GM12878 (cell line): ENCODE measurements around the gene DNAH17. TPM values are rescaled to one million over a fixed set of nuclear protein-coding genes. Genes with fewer than 3 reads are reported as not detected.

Experiments
- ATAC-seq: fragments of 200-7000 bp; cut with Tn5 transposase; 3 replicates; pipeline ENCODE4 v1.9.1; 2020; ENCODE audit warnings: mild to moderate bottlenecking, moderate library complexity
- BruUV-seq: library from RNA; stranded (reverse); fragments of 400-500 nt; replicated peaks from 2 replicates; lab custom pipeline; 2021; lab: Mats Ljungman, UMichigan
- CTCF ChIA-PET: fragments of 300-600 bp; sonication (Branson Sonifier 250); formaldehyde crosslinking; extraction: SDS; loops from one replicate; lab custom pipeline; 2021; ENCODE audit warnings: inconsistent platforms; lab: Yijun Ruan, JAX
- POLR2A ChIA-PET: fragments of 350-600 bp; formaldehyde crosslinking; extraction: SDS; loops from one replicate; lab custom pipeline; 2021; ENCODE audit warnings: inconsistent platforms; lab: Charles Lee
- RAD21 ChIA-PET: fragments of 300-600 bp; sonication (Branson Sonifier 250); formaldehyde crosslinking; loops from one replicate; lab custom pipeline; 2023; ENCODE audit warnings: antibody characterized with exemption; ENCODE audit not compliant: unreplicated experiment; lab: Charles Lee
- SMC1A ChIA-PET: fragments of 300-600 bp; sonication (Branson Sonifier 250); formaldehyde crosslinking; loops from one replicate; lab custom pipeline; 2023; ENCODE audit not compliant: unreplicated experiment, uncharacterized antibody; lab: Charles Lee
- DNase-seq: peaks from one replicate; pipeline ENCODE4 v3.0.0-alpha.2; 2011; ENCODE audit warnings: low read depth, low spot score
- FAIRE-seq: peaks from 3 replicates; lab custom pipeline; 2011; peaks lifted over from hg19 to GRCh38; lab: Jason Lieb, UNC
- H2AFZ ChIP-seq: 2 replicates; pipeline ENCODE4 v1.6.0; 2011; ENCODE audit warnings: low read depth, low read length, control low read depth; ENCODE audit not compliant: control insufficient read depth
- H3K27ac ChIP-seq: 2 replicates; pipeline ENCODE4 v1.5.1; 2011; ENCODE audit warnings: control low read depth; ENCODE audit not compliant: control insufficient read depth, insufficient read depth
- H3K27me3 ChIP-seq, 2 experiments: replicated peaks in 1 of 2; 2 replicates each; pipeline versions ENCODE4 v1.6.0 to v1.6.1; 2011; ENCODE audit warnings: low read length in 1 of 2; ENCODE audit not compliant: control insufficient read depth in 2 of 2, insufficient read depth in 2 of 2
- H3K36me3 ChIP-seq, 2 experiments: 2 replicates each; pipeline ENCODE4 v1.5.1; 2011; ENCODE audit warnings: low read length in 1 of 2; ENCODE audit not compliant: control insufficient read depth in 2 of 2, insufficient read depth in 2 of 2
- H3K4me1 ChIP-seq: 2 replicates; pipeline ENCODE4 v1.6.1; 2011; ENCODE audit warnings: mild to moderate bottlenecking, low read length, moderate library complexity, mixed read lengths; ENCODE audit not compliant: control insufficient read depth, insufficient read depth
- H3K4me2 ChIP-seq: 2 replicates; pipeline ENCODE4 v1.6.0; 2011; ENCODE audit warnings: control low read depth; ENCODE audit not compliant: control insufficient read depth, insufficient read depth
- H3K4me3 ChIP-seq: fragments of 200-600 bp; sonication (generic); 2 replicates; pipeline ENCODE4 v1.5.1; 2016
- H3K79me2 ChIP-seq: 2 replicates; pipeline ENCODE4 v1.6.0; 2011; ENCODE audit warnings: low read length; ENCODE audit not compliant: control insufficient read depth, insufficient read depth
- H3K9ac ChIP-seq: 2 replicates; pipeline ENCODE4 v1.8.0; 2011; ENCODE audit warnings: low read length, control low read depth, mixed read lengths; ENCODE audit not compliant: control insufficient read depth, insufficient read depth
- H3K9me3 ChIP-seq: replicated peaks from 3 replicates; pipeline ENCODE4 v1.5.1; 2011; ENCODE audit warnings: mild to moderate bottlenecking, low read length; ENCODE audit not compliant: control insufficient read depth, insufficient read depth
- H4K20me1 ChIP-seq: 2 replicates; pipeline ENCODE4 v1.6.0; 2011; ENCODE audit not compliant: control insufficient read depth, insufficient read depth
- BMI1 ChIP-seq: fragments of 450-650 bp; IDR thresholded peaks from 2 replicates; pipeline ENCODE4 v1.6.1; 2016; ENCODE audit warnings: mild to moderate bottlenecking, moderate library complexity, borderline replicate concordance
- CEBPB ChIP-seq, 2 experiments: fragments of 150-350 bp in 1 of 2; IDR thresholded peaks; 2 replicates each; pipeline ENCODE4 v1.6.1; 2012 to 2014; ENCODE audit warnings: low read depth in 2 of 2, low read length in 2 of 2, borderline replicate concordance in 1 of 2, inconsistent platforms in 1 of 2
- EED ChIP-seq: sonication (generic); IDR thresholded peaks from 2 replicates; pipeline ENCODE4 v1.6.1; 2016; ENCODE audit warnings: antibody characterized with exemption, low read depth
- HDAC2 ChIP-seq: fragments of 200-600 bp; sonication (generic); IDR thresholded peaks from 2 replicates; pipeline ENCODE4 v1.6.1; 2017
- MEF2A ChIP-seq: IDR thresholded peaks from 2 replicates; pipeline ENCODE4 v1.6.1; 2011; ENCODE audit warnings: low read depth, mild to moderate bottlenecking, low read length, moderate library complexity; ENCODE audit not compliant: insufficient read depth
- MEF2B ChIP-seq: fragments of 450-650 bp; IDR thresholded peaks from 2 replicates; pipeline ENCODE4 v1.6.1; 2018; ENCODE audit warnings: mild to moderate bottlenecking, moderate library complexity; ENCODE audit not compliant: partially characterized antibody, poor library complexity, severe bottlenecking
- RAD51 ChIP-seq: fragments of 450-650 bp; IDR thresholded peaks from 2 replicates; pipeline ENCODE4 v1.6.1; 2016; ENCODE audit warnings: moderate library complexity, mild to moderate bottlenecking, inconsistent platforms
- RUNX3 ChIP-seq: IDR thresholded peaks from 2 replicates; pipeline ENCODE4 v1.6.1; 2012; ENCODE audit warnings: low read length, inconsistent platforms
- WRNIP1 ChIP-seq: IDR thresholded peaks from 2 replicates; pipeline ENCODE4 v1.6.1; 2011; ENCODE audit warnings: low read depth, low read length, improper control_type of control experiment, borderline replicate concordance
- ZBTB11 ChIP-seq: fragments of 450-650 bp; formaldehyde crosslinking; IDR thresholded peaks from 2 replicates; pipeline ENCODE4 v1.5.0; 2022; ENCODE audit warnings: mild to moderate bottlenecking, missing genetic modification characterization
- ZSCAN29 ChIP-seq: fragments of 450-650 bp; IDR thresholded peaks from 2 replicates; pipeline ENCODE4 v1.6.1; 2017; ENCODE audit warnings: mild to moderate bottlenecking, moderate library complexity
- WGBS: methylation state at CpG from one replicate; pipeline ENCODE4 v1.1.6; 2016; ENCODE audit warnings: low lambda C conversion rate; ENCODE audit not compliant: insufficient replicate concordance, insufficient coverage; ENCODE audit errors: missing lambda C conversion rate; 5-methylcytosine and 5-hydroxymethylcytosine counted together
- in situ Hi-C: fragments of 300-500 bp; cut with MboI; formaldehyde crosslinking; loops from 9 replicates; pipeline ENCODE4 v1.14.3; 2018; ENCODE audit warnings: mixed read lengths
- intact Hi-C: fragments of 100-400 bp; cut with micrococcal nuclease; formaldehyde crosslinking; loops from one replicate; pipeline ENCODE4 v1.14.2; 2022; ENCODE audit not compliant: unreplicated experiment
- polyA plus RNA-seq, 11 experiments: library from polyadenylated mRNA; depleted of rRNA in 4 of 11; unstranded in 6 of 11; stranded (reverse) in 5 of 11; fragments of >200 nt; fragmentation: Nextera tagmentation in 4 of 11; fragmentation: Illumina TruSeq in 1 of 11; extraction: Ambion mirVana in 4 of 11; extraction: Trizol in 1 of 11; gene quantifications; 1 replicate in 1 of 11; 2 replicates in 10 of 11; pipeline versions ENCODE4 v1.2.1 to v1.2.3, GENCODE V29; 2011 to 2016; ENCODE audit warnings: inconsistent platforms in 2 of 11, missing spikeins in 2 of 11, low read depth in 1 of 11
- total RNA-seq, 4 experiments: library from RNA; depleted of rRNA in 3 of 4; stranded (reverse); fragments of >200 nt in 3 of 4; fragmentation: Illumina TruSeq in 1 of 4; extraction: Trizol in 1 of 4; gene quantifications; 2 replicates each; pipeline versions ENCODE4 v1.2.1 to v1.2.3, GENCODE V29; 2013 to 2021

Gene DNAH17
- total and polyA plus RNA-seq, 10 of the 15 experiments (the other 5 are each of a cell fraction or from before 2014, with no cell fraction given) = 0.16 to 2.9 (median 0.56) TPM

- SMC1A ChIA-PET = no interaction called here
- POLR2A ChIA-PET = no interaction called here
- CTCF ChIA-PET = no interaction called here
- intact Hi-C loops (no loop called here), in situ Hi-C loops (no loop called here)
- no peaks in the 10 kb centered on the region for H3K27me3 ChIP-seq
- H3K4me1 ChIP-seq = no peaks in the 10 kb centered on the region
- no peak overlapping the region for H2AFZ ChIP-seq
- no peaks in the 10 kb centered on the region for H4K20me1 ChIP-seq
- 27% methylated on average over 6 of the region's 6 CpGs for WGBS
- TF ChIP-seq RUNX3 (no peak), WRNIP1 (no peak), EED (no peak), BMI1 (no peak), RAD51 (no peak), ZSCAN29 (no peak), HDAC2 (no peak), CEBPB (IDR thresholded peaks at IDR 0.05; ENCODE audit: borderline replicate concordance in 1 of 2, low read depth in 2 of 2, low read length in 2 of 2) (no peak), MEF2B (no peak), ZBTB11 (CRISPR knock-in tag) (no peak), MEF2A (no peak)
- TF ChIP-seq, all 136 proteins: peak for 0
- FAIRE-seq (no peak), ATAC-seq (no peak), DNase-seq (no peak)
- Histone ChIP-seq H3K4me3 (no peak overlapping the region), H3K27ac (no peak overlapping the region), H3K36me3 (no peaks in the 10 kb centered on the region), H3K9me3 (no peaks in the 10 kb centered on the region), H3K9ac (no peak overlapping the region), H3K79me2 (no peaks in the 10 kb centered on the region), H3K4me2 (no peak overlapping the region)
- RAD21 ChIA-PET = no interaction called here
- BruUV-seq = no TSS peak
These were observed 25.1 kb upstream of the DNAH17 start for GRCh38 chr17:78602246-78602645.
